Esophagus squamous epithelium (tissue), 4 donors: ENCODE results near the gene DOCK2.

ENCODE experiments used
- CTCF ChIP-seq, 6 experiments: fragments of 450-650 bp in 4 of 6; fragments of 200-600 bp in 2 of 6; sonication (generic) in 2 of 6; IDR thresholded peaks; one replicate each; pipeline ENCODE4 v1.5.1; 2016 to 2019; ENCODE audit warnings: antibody characterized with exemption in 6 of 6, mild to moderate bottlenecking in 4 of 6, moderate library complexity in 4 of 6
- POLR2A ChIP-seq, 4 donors: fragments of 450-650 bp; IDR thresholded peaks; one replicate each; pipeline ENCODE4 v1.6.1; 2017; ENCODE audit warnings: antibody characterized with exemption in 4 of 4, mild to moderate bottlenecking in 4 of 4, moderate library complexity in 3 of 4

- TF ChIP-seq CTCF (IDR thresholded peaks at IDR 0.05), result no peak
- TF ChIP-seq POLR2A (IDR thresholded peaks at IDR 0.05), result no peak
These were observed 243.7 kb downstream of the DOCK2 start for GRCh38 chr5:169880785-169881184.
